ENCODE results near the gene CYP2J2. TPM values are rescaled to one million over a fixed set of nuclear protein-coding genes. Genes with fewer than 3 reads are reported as not detected.

CYP2J2 gene
- total and polyA plus RNA-seq, 2 donors (not counting 3 experiments of a cell fraction or from before 2014, with no cell fraction given) = 0.06 to 0.27 TPM

- Histone ChIP-seq H3K79me2 (ENCODE audit: control insufficient read depth, insufficient read depth, low read length) (no peaks in the 10 kb centered on the region), H3K4me2 (ENCODE audit: insufficient read depth, low read length) (no peak overlapping the region), H3K27me3 (ENCODE audit: control insufficient read depth in 2 of 2, insufficient read depth in 2 of 2, low read length in 2 of 2) (peaks cover 0 to 11% of the 10 kb centered on the region in 2 experiments), H3K36me3 (ENCODE audit: control insufficient read depth in 2 of 2, extremely low read depth in 1 of 2, insufficient read depth in 2 of 2, low read length in 2 of 2) (no peaks in the 10 kb centered on the region), H2AFZ (ENCODE audit: low read depth, low read length) (no peak overlapping the region), H3K4me1 (ENCODE audit: control insufficient read depth, extremely low read depth, insufficient read depth, low read length) (peaks cover 2% of the 10 kb centered on the region), H3K9me3 (replicated peaks; ENCODE audit: control insufficient read depth, insufficient read depth, low read length) (no peaks in the 10 kb centered on the region), H3K27ac (ENCODE audit: insufficient read depth, low read depth, low read length) (no peak overlapping the region), H4K20me1 (replicated peaks; ENCODE audit: control insufficient read depth, extremely low read depth, insufficient read depth, low read length) (no peaks in the 10 kb centered on the region), H3K9ac (replicated peaks; ENCODE audit: extremely low read depth, insufficient read depth, low read length) (no peak overlapping the region), H3K4me3 (replicated peaks in 1 of 3; ENCODE audit: insufficient read depth in 1 of 3, low read depth in 1 of 3, low read length in 3 of 3) (no peak overlapping the region), H3K9me1 (replicated peaks; ENCODE audit: control insufficient read depth, extremely low read depth, insufficient read depth, low read length) (no peaks in the 10 kb centered on the region)
- intact Hi-C loops (cut with micrococcal nuclease) = loop anchor here (10.0 kb wide), 3 partner anchors 1361 to 1611 kb away; no protein-coding TSS in a partner anchor
- POLR2A ChIA-PET = no interaction called here
- CTCF ChIA-PET = interaction anchor here (1.2 to 2.3 kb wide), 6 partner anchors 8 to 1879 kb away, joined by 3 to 10 read pairs (median 5); no protein-coding TSS in a partner anchor
- dilution Hi-C loops (cut with MboI; ENCODE audit: extremely low pct_ligation_motif_present, low sequenced_read_pairs) = no loop called here
- no TSS peak for BruUV-seq (replicated peaks)
- DNase-seq (ENCODE audit: low read depth, low spot score) (no peak), FAIRE-seq (no peak)
- TF ChIP-seq MYC (IDR thresholded peaks at IDR 0.05; ENCODE audit: low read depth, low read length) (no peak), EZH2 (IDR thresholded peaks at IDR 0.05; ENCODE audit: borderline replicate concordance, low read depth, low read length, severe bottlenecking) (no peak), FOS (IDR thresholded peaks at IDR 0.05; ENCODE audit: borderline replicate concordance, insufficient read depth, low read length) (no peak), MAX (IDR thresholded peaks at IDR 0.05; ENCODE audit: insufficient read depth, insufficient read length) (no peak), POLR2A (IDR thresholded peaks at IDR 0.05; ENCODE audit: low read depth, low read length) (no peak), POLR2AphosphoS5 (IDR thresholded peaks at IDR 0.05; ENCODE audit: insufficient read depth, low read depth, low read length) (no peak), GATA2 (IDR thresholded peaks at IDR 0.05; ENCODE audit: insufficient read depth, insufficient read length, low read depth, low read length) (no peak), JUN (IDR thresholded peaks at IDR 0.05; ENCODE audit: borderline replicate concordance, insufficient read depth, insufficient read length, low read depth) (no peak)
- TF ChIP-seq, protein P1, sequence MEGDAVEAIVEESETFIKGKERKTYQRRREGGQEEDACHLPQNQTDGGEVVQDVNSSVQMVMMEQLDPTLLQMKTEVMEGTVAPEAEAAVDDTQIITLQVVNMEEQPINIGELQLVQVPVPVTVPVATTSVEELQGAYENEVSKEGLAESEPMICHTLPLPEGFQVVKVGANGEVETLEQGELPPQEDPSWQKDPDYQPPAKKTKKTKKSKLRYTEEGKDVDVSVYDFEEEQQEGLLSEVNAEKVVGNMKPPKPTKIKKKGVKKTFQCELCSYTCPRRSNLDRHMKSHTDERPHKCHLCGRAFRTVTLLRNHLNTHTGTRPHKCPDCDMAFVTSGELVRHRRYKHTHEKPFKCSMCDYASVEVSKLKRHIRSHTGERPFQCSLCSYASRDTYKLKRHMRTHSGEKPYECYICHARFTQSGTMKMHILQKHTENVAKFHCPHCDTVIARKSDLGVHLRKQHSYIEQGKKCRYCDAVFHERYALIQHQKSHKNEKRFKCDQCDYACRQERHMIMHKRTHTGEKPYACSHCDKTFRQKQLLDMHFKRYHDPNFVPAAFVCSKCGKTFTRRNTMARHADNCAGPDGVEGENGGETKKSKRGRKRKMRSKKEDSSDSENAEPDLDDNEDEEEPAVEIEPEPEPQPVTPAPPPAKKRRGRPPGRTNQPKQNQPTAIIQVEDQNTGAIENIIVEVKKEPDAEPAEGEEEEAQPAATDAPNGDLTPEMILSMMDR (IDR thresholded peaks at IDR 0.05; ENCODE audit: extremely low read depth in 1 of 2, insufficient read depth in 1 of 2, low read depth in 1 of 2, low read length in 2 of 2) = no peak
Measured at GRCh38 chr1:59973719-59974118, 47.1 kb upstream of the CYP2J2 start.

Data from endothelial cell of umbilical vein (primary cell).